Panc1 (cell line): ENCODE measurements around the gene STAT3. TPM values are rescaled to one million over a fixed set of nuclear protein-coding genes. Genes with fewer than 3 reads are reported as not detected.
"Not testable (repeated sequence)": the region's sequence is repeated elsewhere in the genome, so short reads cannot be mapped to it uniquely, and the experiment has no call there.

Source experiments
- ATAC-seq: fragments of 200-7000 bp; cut with Tn5 transposase; 2 replicates; pipeline ENCODE4 v1.9.1; 2020; ENCODE audit warnings: mild to moderate bottlenecking, moderate library complexity
- BruUV-seq: library from RNA; stranded (reverse); fragments of 400-500 nt; replicated peaks from 2 replicates; lab custom pipeline; 2021; lab: Mats Ljungman, UMichigan
- CTCF ChIA-PET: fragments of 300-600 bp; sonication (Branson Sonifier 250); formaldehyde crosslinking; loops from one replicate; lab custom pipeline; 2022; ENCODE audit warnings: antibody characterized with exemption; lab: Charles Lee
- POLR2A ChIA-PET: fragments of 300-600 bp; sonication (Branson Sonifier 250); formaldehyde crosslinking; loops from one replicate; lab custom pipeline; 2022; ENCODE audit warnings: antibody characterized with exemption; lab: Charles Lee
- DNase-seq: peaks from one replicate; pipeline ENCODE4 v3.0.0-alpha.2; 2010; ENCODE audit warnings: low read depth, low spot score
- H3K27ac ChIP-seq: 2 replicates; pipeline ENCODE4 v1.5.1; 2011; ENCODE audit warnings: mild to moderate bottlenecking, low read length, inconsistent platforms
- H3K27me3 ChIP-seq: fragments of 200-500 bp; sonication (Bioruptor generic); 2 replicates; pipeline ENCODE4 v1.6.0; 2014; ENCODE audit warnings: low read length, inconsistent platforms; ENCODE audit not compliant: control insufficient read depth, insufficient read depth
- H3K36me3 ChIP-seq: fragments of 200-500 bp; sonication (Bioruptor generic); 2 replicates; pipeline ENCODE4 v1.5.1; 2014; ENCODE audit warnings: inconsistent platforms, mild to moderate bottlenecking, low read length, moderate library complexity; ENCODE audit not compliant: control insufficient read depth, insufficient read depth
- H3K4me1 ChIP-seq: 2 replicates; pipeline ENCODE4 v1.5.1; 2011; ENCODE audit warnings: inconsistent platforms, mild to moderate bottlenecking, low read length, moderate library complexity; ENCODE audit not compliant: control insufficient read depth, insufficient read depth
- H3K4me3 ChIP-seq, 2 experiments: 2 replicates each; pipeline ENCODE4 v1.5.1; 2011 to 2012; ENCODE audit warnings: low read depth in 2 of 2, low read length in 2 of 2, mild to moderate bottlenecking in 2 of 2, inconsistent platforms in 1 of 2, moderate library complexity in 1 of 2
- H3K9me3 ChIP-seq: fragments of 200-500 bp; sonication (Bioruptor generic); 2 replicates; pipeline ENCODE4 v1.5.1; 2014; ENCODE audit warnings: low read depth, mild to moderate bottlenecking, inconsistent platforms, low read length, moderate library complexity; ENCODE audit not compliant: control insufficient read depth, insufficient read depth
- CTCF ChIP-seq: fragments of 450-650 bp; IDR thresholded peaks from 2 replicates; pipeline ENCODE4 v1.5.1; 2017; ENCODE audit warnings: mild to moderate bottlenecking
- POLR2AphosphoS5 ChIP-seq: IDR thresholded peaks from 2 replicates; pipeline ENCODE4 v1.6.1; 2012; ENCODE audit warnings: mild to moderate bottlenecking, low read depth, low read length, moderate library complexity
- REST ChIP-seq, 2 experiments: IDR thresholded peaks; 2 replicates each; pipeline ENCODE4 v1.6.1; 2011 to 2012; ENCODE audit warnings: low read depth in 2 of 2, control low read depth in 1 of 2, low read length in 1 of 2, mild to moderate bottlenecking in 1 of 2, moderate library complexity in 1 of 2; ENCODE audit not compliant: insufficient read depth in 1 of 2
- SIN3A ChIP-seq: IDR thresholded peaks from 2 replicates; pipeline ENCODE4 v1.6.1; 2012; ENCODE audit warnings: low read depth, mild to moderate bottlenecking, low read length, moderate library complexity, borderline replicate concordance; ENCODE audit not compliant: insufficient read depth
- TCF7L2 ChIP-seq: IDR thresholded peaks from 2 replicates; pipeline ENCODE4 v1.6.1; 2011; ENCODE audit warnings: mild to moderate bottlenecking, low read depth, low read length, inconsistent platforms
- in situ Hi-C: cut with HindIII; loops from 2 replicates; pipeline ENCODE4 v1.10.0; 2016; ENCODE audit warnings: low sequenced_read_pairs, low pct_unique_long_range_greater_than_20kb
- intact Hi-C: fragments of 100-400 bp; cut with micrococcal nuclease; formaldehyde crosslinking; loops from one replicate; pipeline ENCODE4 v1.10.0; 2022; ENCODE audit not compliant: unreplicated experiment
- total RNA-seq: library from RNA; stranded (reverse); gene quantifications from one replicate; pipeline ENCODE4 v1.2.1, GENCODE V29; 2021; ENCODE audit not compliant: unreplicated experiment

The STAT3 gene
- total RNA-seq, 1 experiment from 2014 or later: 287 TPM

GRCh38 chr17:42392692-42393415, 4.6 kb upstream of the STAT3 start:
- CTCF ChIA-PET: interaction anchor here (0.6 kb wide), 1 partner anchor 78 kb away, joined by 3 read pairs; no protein-coding TSS in a partner anchor
- H3K36me3 ChIP-seq: no peaks in the 10 kb centered on the region; the same call in 1 of the 2 replicates
- TF ChIP-seq REST (IDR thresholded peaks at IDR 0.05; ENCODE audit: insufficient read depth in 1 of 2, low read depth in 2 of 2, low read length in 1 of 2) (no peak), CTCF (no peak), POLR2AphosphoS5 (no peak), TCF7L2 (no peak), SIN3A (no peak)
- no peaks in the 10 kb centered on the region for H3K9me3 ChIP-seq
- POLR2A ChIA-PET: interaction anchor here (0.6 kb wide), 1 partner anchor 29 kb away, joined by 4 read pairs; no protein-coding TSS in a partner anchor
- DNase-seq (no peak), ATAC-seq (no peak)
- H3K27ac ChIP-seq: peak overlapping the region; percentile 71
- H3K4me1 ChIP-seq: peaks cover 14% of the 10 kb centered on the region
- intact Hi-C loops: no loop called here
- no TSS peak for BruUV-seq
- in situ Hi-C loops: no loop called here
- H3K27me3 ChIP-seq: no peaks in the 10 kb centered on the region
- no peak overlapping the region for H3K4me3 ChIP-seq

GRCh38 chr17:42391439-42391838, 3.2 kb upstream of the STAT3 start:
- H3K4me3 ChIP-seq, H3K27ac ChIP-seq, in situ Hi-C loops, DNase-seq, BruUV-seq, H3K36me3 ChIP-seq, H3K27me3 ChIP-seq, intact Hi-C loops, ATAC-seq, H3K9me3 ChIP-seq: not testable (repeated sequence)
- POLR2A ChIA-PET: interaction anchor here (0.8 kb wide), 1 partner anchor 9 kb away, joined by 13 read pairs; no protein-coding TSS in a partner anchor
- H3K4me1 ChIP-seq: peaks cover 14% of the 10 kb centered on the region
- CTCF ChIA-PET: interaction anchor here (0.6 kb wide), 1 partner anchor 168 kb away, joined by 7 read pairs; no protein-coding TSS in a partner anchor

- Histone ChIP-seq H3K4me1 (peaks cover 17% of the 10 kb centered on the region), H3K9me3 (no peaks in the 10 kb centered on the region), H3K4me3 (peak overlapping the region in 1 of 2 experiments; percentile 14; a peak in 1 of 4 replicates), H3K27ac (peak overlapping the region; percentile 95), H3K27me3 (no peaks in the 10 kb centered on the region), H3K36me3 (no peaks in the 10 kb centered on the region; the same call in none of the 2 replicates)
- ChIA-PET POLR2A (interaction anchor here (1.6 kb wide), 1 partner anchor 8 kb away, joined by 3 read pairs; no protein-coding TSS in a partner anchor), CTCF (no interaction called here)
- intact Hi-C loops (loop anchor here (10.0 kb wide), 1 partner anchor 65 kb away; no protein-coding TSS in a partner anchor), in situ Hi-C loops (no loop called here)
- no peak for TF ChIP-seq SIN3A
- TF ChIP-seq REST (IDR thresholded peaks at IDR 0.05; ENCODE audit: insufficient read depth in 1 of 2, low read depth in 2 of 2, low read length in 1 of 2): no peak
- no peak for TF ChIP-seq POLR2AphosphoS5
- no peak for TF ChIP-seq CTCF
- TF ChIP-seq TCF7L2: no peak
- DNase-seq (no peak), ATAC-seq (no peak)
- no TSS peak for BruUV-seq
These were observed 1.7 kb upstream of the STAT3 start for GRCh38 chr17:42389899-42390298.
